Posterior vena cava (tissue), 2 donors: ENCODE data around the gene GABPB1. TPM values are rescaled to one million over a fixed set of nuclear protein-coding genes. Genes with fewer than 3 reads are reported as not detected.

Experiments
- DNase-seq: peaks from one replicate; pipeline ENCODE4 v3.0.0-alpha.2; 2020; ENCODE audit warnings: low spot score
- intact Hi-C, 2 donors: fragments of 100-400 bp; cut with DNase I; formaldehyde crosslinking; loops; one replicate each; pipeline versions ENCODE4 v1.14.1 to v1.14.2; 2022 to 2023
- total RNA-seq, 2 donors: library from RNA; stranded (reverse); fragmentation: NEBNext Ultra II Directional; extraction: Animal tissue kit (Norgen Biotek cat#: 25700); gene quantifications; one replicate each; pipeline ENCODE4 v1.2.1, GENCODE V29; 2021
- donor health status: DM: yes; HTN: yes; CAD: no.
- donor health status: DM: yes; HTN: yes; CAD: no.

Gene GABPB1
- total RNA-seq, 2 donors from 2014 or later, result 11.6 to 16.7 TPM

GRCh38 chr15:50225938-50226337 is 129.1 kb downstream of the GABPB1 start:
- intact Hi-C loops, result no loop called here
- no peak for DNase-seq

Other genes starting within 250 kb of the GABPB1 start
- gene ATP8B4, start 236.0 kb downstream of the GABPB1 start, total RNA-seq, result 10 to 100 TPM; 13.8 to 21.1 TPM
- gene SLC27A2, start 173.0 kb downstream of the GABPB1 start, total RNA-seq, result 1 to 10 TPM in 1 of 2 donors, under 1 TPM in 1; 0.33 to 1.1 TPM
- 1 to 10 TPM; 3.6 to 5.4 TPM for gene HDC, start 89.5 kb downstream of the GABPB1 start, total RNA-seq
- 10 to 100 TPM; 53.1 to 61.0 TPM for gene USP8, start 69.2 kb upstream of the GABPB1 start, total RNA-seq
- gene USP50, start 191.5 kb upstream of the GABPB1 start, total RNA-seq, result 1 to 10 TPM in 1 of 2 donors, under 1 TPM in 1; 0.86 to 1.1 TPM